DND-41 (cell line): ENCODE measurements around the gene LMOD2.

Source experiments
- EZH2 ChIP-seq: IDR thresholded peaks from 3 replicates; pipeline ENCODE4 v1.6.1; 2012; ENCODE audit warnings: borderline replicate concordance, low read depth, mild to moderate bottlenecking, moderate library complexity, low read length, inconsistent platforms; ENCODE audit not compliant: severe bottlenecking
- TF ChIP-seq, protein P1 (sequence below): IDR thresholded peaks from 2 replicates; pipeline ENCODE4 v1.5.1; 2012; ENCODE audit warnings: borderline replicate concordance, low read length, moderate library complexity, mild to moderate bottlenecking; ENCODE audit not compliant: poor library complexity, severe bottlenecking; ENCODE audit errors: extremely low read depth

GRCh38 chr7:123607423-123607975 is 48.2 kb upstream of the LMOD2 start:
- TF ChIP-seq, protein P1, sequence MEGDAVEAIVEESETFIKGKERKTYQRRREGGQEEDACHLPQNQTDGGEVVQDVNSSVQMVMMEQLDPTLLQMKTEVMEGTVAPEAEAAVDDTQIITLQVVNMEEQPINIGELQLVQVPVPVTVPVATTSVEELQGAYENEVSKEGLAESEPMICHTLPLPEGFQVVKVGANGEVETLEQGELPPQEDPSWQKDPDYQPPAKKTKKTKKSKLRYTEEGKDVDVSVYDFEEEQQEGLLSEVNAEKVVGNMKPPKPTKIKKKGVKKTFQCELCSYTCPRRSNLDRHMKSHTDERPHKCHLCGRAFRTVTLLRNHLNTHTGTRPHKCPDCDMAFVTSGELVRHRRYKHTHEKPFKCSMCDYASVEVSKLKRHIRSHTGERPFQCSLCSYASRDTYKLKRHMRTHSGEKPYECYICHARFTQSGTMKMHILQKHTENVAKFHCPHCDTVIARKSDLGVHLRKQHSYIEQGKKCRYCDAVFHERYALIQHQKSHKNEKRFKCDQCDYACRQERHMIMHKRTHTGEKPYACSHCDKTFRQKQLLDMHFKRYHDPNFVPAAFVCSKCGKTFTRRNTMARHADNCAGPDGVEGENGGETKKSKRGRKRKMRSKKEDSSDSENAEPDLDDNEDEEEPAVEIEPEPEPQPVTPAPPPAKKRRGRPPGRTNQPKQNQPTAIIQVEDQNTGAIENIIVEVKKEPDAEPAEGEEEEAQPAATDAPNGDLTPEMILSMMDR: no peak
- no peak for TF ChIP-seq EZH2
